Progenitor cell of endocrine pancreas (in vitro differentiated cells): ENCODE data around the gene RAB5A. TPM values are rescaled to one million over a fixed set of nuclear protein-coding genes. Genes with fewer than 3 reads are reported as not detected.
"Not testable (repeated sequence)": the region's sequence is repeated elsewhere in the genome, so short reads cannot be mapped to it uniquely, and the experiment has no call there.

Experiments
- DNase-seq: peaks from one replicate; pipeline ENCODE4 v3.0.0; 2021; ENCODE audit warnings: low spot score; ENCODE audit not compliant: unreplicated experiment
- H3K27ac Mint-ChIP-seq: 2 replicates; pipeline ENCODE4 v1.8.0; 2021; ENCODE audit warnings: mild to moderate bottlenecking, moderate library complexity, mixed read lengths
- H3K27me3 Mint-ChIP-seq: 2 replicates; pipeline ENCODE4 v1.8.0; 2021; ENCODE audit warnings: mixed read lengths
- H3K36me3 Mint-ChIP-seq: 2 replicates; pipeline ENCODE4 v1.8.0; 2022; ENCODE audit warnings: mixed read lengths; ENCODE audit not compliant: insufficient read depth
- H3K4me1 Mint-ChIP-seq: 2 replicates; pipeline ENCODE4 v1.8.0; 2021; ENCODE audit warnings: low read depth, mixed read lengths
- H3K4me3 Mint-ChIP-seq: 2 replicates; pipeline ENCODE4 v1.8.0; 2021; ENCODE audit warnings: low read depth, mild to moderate bottlenecking, moderate library complexity, mixed read lengths
- H3K9me3 Mint-ChIP-seq: 2 replicates; pipeline ENCODE4 v1.8.0; 2021; ENCODE audit warnings: low read depth, mixed read lengths
- CTCF ChIP-seq: fragments of 200-600 bp; sonication (generic); IDR thresholded peaks from one replicate; pipeline ENCODE4 v1.5.0; 2021; ENCODE audit warnings: antibody characterized with exemption, mild to moderate bottlenecking; ENCODE audit not compliant: unreplicated experiment
- total RNA-seq: library from RNA; stranded (reverse); gene quantifications from 2 replicates; pipeline ENCODE4 v1.2.1, GENCODE V29; 2021

Gene RAB5A
- total RNA-seq, 1 donor from 2014 or later: 58.2 TPM

GRCh38 chr3:19972054-19972453 lies 25.2 kb downstream of the RAB5A start:
- Mint-ChIP-seq H3K4me3 (no peak overlapping the region), H3K9me3 (no peaks in the 10 kb centered on the region), H3K36me3 (peaks cover 19% of the 10 kb centered on the region), H3K4me1 (peaks cover 6% of the 10 kb centered on the region), H3K27ac (no peak overlapping the region), H3K27me3 (no peaks in the 10 kb centered on the region)
- TF ChIP-seq CTCF: no peak
- DNase-seq: no peak

GRCh38 chr3:19988904-19989303 lies 42.0 kb downstream of the RAB5A start:
- H3K27ac Mint-ChIP-seq, DNase-seq, H3K4me1 Mint-ChIP-seq, H3K27me3 Mint-ChIP-seq, H3K4me3 Mint-ChIP-seq, H3K9me3 Mint-ChIP-seq: not testable (repeated sequence)
- peaks cover 11% of the 10 kb centered on the region for H3K36me3 Mint-ChIP-seq

GRCh38 chr3:19994796-19995195 lies 47.9 kb downstream of the RAB5A start:
- H3K36me3 Mint-ChIP-seq: no peaks in the 10 kb centered on the region
- H3K4me1 Mint-ChIP-seq: no peaks in the 10 kb centered on the region
- H3K4me3 Mint-ChIP-seq: no peak overlapping the region
- no peak for DNase-seq
- peaks cover 11% of the 10 kb centered on the region for H3K9me3 Mint-ChIP-seq
- no peak overlapping the region for H3K27ac Mint-ChIP-seq
- TF ChIP-seq CTCF: no peak
- no peaks in the 10 kb centered on the region for H3K27me3 Mint-ChIP-seq

GRCh38 chr3:19997502-19997901 lies 50.6 kb downstream of the RAB5A start:
- Mint-ChIP-seq H3K9me3 (peaks cover 11% of the 10 kb centered on the region), H3K4me3 (no peak overlapping the region), H3K4me1 (no peaks in the 10 kb centered on the region), H3K36me3 (no peaks in the 10 kb centered on the region), H3K27ac (no peak overlapping the region), H3K27me3 (no peaks in the 10 kb centered on the region)
- DNase-seq: no peak
- TF ChIP-seq CTCF: no peak

GRCh38 chr3:20001932-20002331 lies 55.0 kb downstream of the RAB5A start:
- H3K4me1 Mint-ChIP-seq: no peaks in the 10 kb centered on the region
- H3K4me3 Mint-ChIP-seq: no peak overlapping the region
- H3K9me3 Mint-ChIP-seq: peaks cover 6% of the 10 kb centered on the region
- H3K27ac Mint-ChIP-seq: no peak overlapping the region
- no peak for DNase-seq
- H3K27me3 Mint-ChIP-seq: no peaks in the 10 kb centered on the region
- no peak for TF ChIP-seq CTCF
- H3K36me3 Mint-ChIP-seq: no peaks in the 10 kb centered on the region

GRCh38 chr3:20007960-20008359 lies 61.1 kb downstream of the RAB5A start:
- Mint-ChIP-seq H3K27me3 (no peaks in the 10 kb centered on the region), H3K9me3 (no peaks in the 10 kb centered on the region)

More at GRCh38 chr3:20007960-20008359, 61.1 kb downstream of the RAB5A start:
- no peak for DNase-seq
- Mint-ChIP-seq H3K36me3 (no peaks in the 10 kb centered on the region), H3K27ac (no peak overlapping the region), H3K4me3 (no peak overlapping the region), H3K4me1 (no peaks in the 10 kb centered on the region)
- TF ChIP-seq CTCF: no peak
